ENCODE results near the gene TUT4.

The TUT4 gene

GRCh38 chr1:52552505-52553361 is at the start of gene TUT4:
TSS of gene TUT4 (minus strand) at chr1:52553092. CDS start at chr1:52526280, 26,812 bp downstream.
- no peaks in the 10 kb centered on the region for H3K36me3 ChIP-seq (replicated peaks)
- in situ Hi-C loops (cut with HindIII; ENCODE audit: low pct_ligation_motif_present, low sequenced_read_pairs): no loop called here

GRCh38 chr1:52601991-52602855 is 49.3 kb upstream of the TUT4 start, which contains the start of gene GPX7:
TSS of gene GPX7 (plus strand) at chr1:52602371. CDS start at chr1:52602410, 39 bp downstream.
- Histone ChIP-seq H3K4me3 (ENCODE audit: low read depth, low read length) (peak within 1 kb of the TSS; percentile 62), H3K36me3 (replicated peaks) (no peaks in the 10 kb centered on the region), H3K27ac (no peak within 1 kb of the TSS), H3K27me3 (replicated peaks) (no peaks in the 10 kb centered on the region)
- peak; percentile 11 for DNase-seq
- in situ Hi-C loops (cut with HindIII; ENCODE audit: low pct_ligation_motif_present, low sequenced_read_pairs): no loop called here
- TF ChIP-seq CTCF (IDR thresholded peaks at IDR 0.05; ENCODE audit: low read depth, low read length, missing control alignments): no peak

More at GRCh38 chr1:52552505-52553361, at the start of gene TUT4:
- Histone ChIP-seq H3K27me3 (replicated peaks) (no peaks in the 10 kb centered on the region), H3K27ac (peak within 1 kb of the TSS; percentile 68), H3K4me3 (ENCODE audit: low read depth, low read length) (peak within 1 kb of the TSS; percentile 80)
- peak; percentile 17 for TF ChIP-seq CTCF (IDR thresholded peaks at IDR 0.05; ENCODE audit: low read depth, low read length, missing control alignments)
- DNase-seq: peak; percentile 50

- TF ChIP-seq CTCF (IDR thresholded peaks at IDR 0.05; ENCODE audit: low read depth, low read length, missing control alignments): no peak
- Histone ChIP-seq H3K27ac (no peak overlapping the region), H3K4me3 (ENCODE audit: low read depth, low read length) (no peak overlapping the region), H3K27me3 (replicated peaks) (no peaks in the 10 kb centered on the region), H3K36me3 (replicated peaks) (no peaks in the 10 kb centered on the region)
- in situ Hi-C loops (cut with HindIII; ENCODE audit: low pct_ligation_motif_present, low sequenced_read_pairs): no loop called here
- DNase-seq: no peak
Observed at GRCh38 chr1:52601519-52601918, 48.6 kb upstream of the TUT4 start.

GRCh38 chr1:52600533-52601179 is 47.8 kb upstream of the TUT4 start:
- no peak overlapping the region for H3K4me3 ChIP-seq (ENCODE audit: low read depth, low read length)
- in situ Hi-C loops (cut with HindIII; ENCODE audit: low pct_ligation_motif_present, low sequenced_read_pairs): no loop called here
- no peak for DNase-seq
- H3K27ac ChIP-seq: no peak overlapping the region
- no peaks in the 10 kb centered on the region for H3K27me3 ChIP-seq (replicated peaks)
- no peaks in the 10 kb centered on the region for H3K36me3 ChIP-seq (replicated peaks)
- TF ChIP-seq CTCF (IDR thresholded peaks at IDR 0.05; ENCODE audit: low read depth, low read length, missing control alignments): no peak

GRCh38 chr1:52599236-52599635 is 46.3 kb upstream of the TUT4 start:
- in situ Hi-C loops (cut with HindIII; ENCODE audit: low pct_ligation_motif_present, low sequenced_read_pairs): no loop called here
- TF ChIP-seq CTCF (IDR thresholded peaks at IDR 0.05; ENCODE audit: low read depth, low read length, missing control alignments): no peak
- no peak for DNase-seq
- H3K36me3 ChIP-seq (replicated peaks): no peaks in the 10 kb centered on the region
- no peak overlapping the region for H3K27ac ChIP-seq
- no peaks in the 10 kb centered on the region for H3K27me3 ChIP-seq (replicated peaks)
- no peak overlapping the region for H3K4me3 ChIP-seq (ENCODE audit: low read depth, low read length)

Measured in brain microvascular endothelial cell (primary cell).